Diencephalon (tissue), 1 donor: Measurements from ENCODE around the gene E2F6. TPM values are rescaled to one million over a fixed set of nuclear protein-coding genes. Genes with fewer than 3 reads are reported as not detected.

Experiments used
- total RNA-seq: library from RNA; depleted of rRNA; stranded (reverse); fragments of >200 nt; gene quantifications from one replicate; pipeline ENCODE4 v1.2.3, GENCODE V29; 2014

E2F6 gene, protein sequence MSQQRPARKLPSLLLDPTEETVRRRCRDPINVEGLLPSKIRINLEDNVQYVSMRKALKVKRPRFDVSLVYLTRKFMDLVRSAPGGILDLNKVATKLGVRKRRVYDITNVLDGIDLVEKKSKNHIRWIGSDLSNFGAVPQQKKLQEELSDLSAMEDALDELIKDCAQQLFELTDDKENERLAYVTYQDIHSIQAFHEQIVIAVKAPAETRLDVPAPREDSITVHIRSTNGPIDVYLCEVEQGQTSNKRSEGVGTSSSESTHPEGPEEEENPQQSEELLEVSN
- 14.1 TPM for total RNA-seq

DNA sequence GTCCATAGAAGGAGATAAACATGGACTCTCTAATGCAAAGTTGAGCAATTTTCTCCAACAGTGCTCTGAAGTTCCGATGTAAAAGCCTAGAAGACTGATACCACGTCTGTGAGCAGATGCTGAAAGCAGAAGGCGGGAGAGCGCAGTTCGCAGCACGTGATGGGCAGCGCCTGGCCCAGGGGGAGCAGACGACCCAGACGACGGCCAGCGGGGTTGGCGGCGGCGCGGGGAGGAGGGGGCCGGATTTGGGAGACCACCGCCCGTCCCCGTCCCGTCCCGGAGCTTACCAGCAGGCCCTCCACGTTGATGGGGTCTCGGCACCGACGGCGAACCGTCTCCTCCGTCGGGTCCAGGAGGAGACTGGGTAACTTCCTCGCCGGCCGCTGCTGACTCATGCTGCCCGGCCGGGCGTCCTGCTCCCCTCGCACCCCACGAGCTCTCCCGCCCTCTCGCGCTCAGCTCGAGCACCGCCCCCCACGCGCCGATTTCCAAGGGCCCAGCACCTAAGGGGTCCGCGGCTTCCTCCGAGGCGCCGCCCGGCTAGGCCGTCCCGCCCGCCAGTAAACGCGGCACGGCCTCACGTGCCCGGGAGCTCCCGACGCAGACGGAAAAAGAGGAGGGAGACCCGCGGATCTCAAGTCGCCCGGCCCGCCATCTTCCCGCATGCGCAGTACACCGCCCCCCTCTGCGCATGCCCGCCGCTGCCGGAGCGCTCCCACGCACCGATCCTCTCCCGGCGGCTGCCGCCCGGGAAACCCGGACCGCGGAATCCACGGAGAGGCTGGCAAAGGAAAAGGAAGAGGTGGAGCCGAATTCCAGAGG lies at the start of gene E2F6:
TSS of gene E2F6 (minus strand) at position 677 of the 822 bp plus-strand sequence. CDS start at position 395, 282 bp downstream.

Other genes starting within 250 kb of the E2F6 start
- gene ROCK2, start 121.5 kb downstream of the E2F6 start, total RNA-seq: 60.9 TPM
- 15.0 TPM for gene GREB1, start 67.9 kb upstream of the E2F6 start, total RNA-seq
- 4.2 TPM for gene NTSR2, start 204.0 kb upstream of the E2F6 start, total RNA-seq